Measurements from ENCODE around the gene SRSF8. TPM values are rescaled to one million over a fixed set of nuclear protein-coding genes. Genes with fewer than 3 reads are reported as not detected.
"Not testable (repeated sequence)": the region's sequence is repeated elsewhere in the genome, so short reads cannot be mapped to it uniquely, and the experiment has no call there.

Gene SRSF8
- total and polyA plus RNA-seq, 4 donors, result 35.8 to 45.4 (median 41.2) TPM

DNA sequence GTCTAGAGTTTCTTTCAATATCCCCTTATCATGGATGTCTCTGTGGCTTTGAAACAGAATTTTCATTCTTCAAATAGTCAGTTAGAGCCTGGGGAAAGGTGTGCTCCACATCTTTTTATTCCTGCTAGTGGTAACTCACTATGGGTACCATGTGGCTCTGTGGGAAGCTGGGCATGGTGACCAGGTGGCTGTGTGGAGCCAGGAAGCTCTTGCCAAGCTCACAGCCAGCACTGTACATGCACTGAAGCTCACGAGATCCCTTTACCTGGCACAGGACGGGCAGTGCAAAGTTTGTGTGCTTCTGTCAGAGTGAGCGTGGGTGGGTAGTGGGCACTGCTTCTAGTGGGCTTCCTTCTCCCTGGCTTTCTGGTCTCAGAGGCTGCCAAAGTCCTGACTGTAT, 23.8 kb upstream of the SRSF8 start:
- 76 to 79% methylated on average over 3 of the region's 3 CpGs for WGBS, 2 donors
- Histone ChIP-seq H3K27ac (ENCODE audit: low read depth in 1 of 2, low read length in 2 of 2) (no peak overlapping the region), H3K27me3 (ENCODE audit: control insufficient read depth in 1 of 2, insufficient read depth in 2 of 2, low read length in 1 of 2) (no peaks in the 10 kb centered on the region), H3K4me1 (ENCODE audit: control insufficient read depth in 1 of 2, insufficient read depth in 2 of 2, low read length in 2 of 2) (no peaks in the 10 kb centered on the region), H3K4me3 (ENCODE audit: low read length in 2 of 2) (no peak overlapping the region), H3K9me3 (ENCODE audit: control insufficient read depth, low read length) (no peaks in the 10 kb centered on the region), H3K36me3 (ENCODE audit: control insufficient read depth in 1 of 2, insufficient read depth in 2 of 2, low read length in 1 of 2) (no peaks in the 10 kb centered on the region)
- intact Hi-C loops (cut with DNase I), result no loop called here
- DNase-seq (no peak), ATAC-seq (ENCODE audit: low FRiP score) (no peak)

DNA sequence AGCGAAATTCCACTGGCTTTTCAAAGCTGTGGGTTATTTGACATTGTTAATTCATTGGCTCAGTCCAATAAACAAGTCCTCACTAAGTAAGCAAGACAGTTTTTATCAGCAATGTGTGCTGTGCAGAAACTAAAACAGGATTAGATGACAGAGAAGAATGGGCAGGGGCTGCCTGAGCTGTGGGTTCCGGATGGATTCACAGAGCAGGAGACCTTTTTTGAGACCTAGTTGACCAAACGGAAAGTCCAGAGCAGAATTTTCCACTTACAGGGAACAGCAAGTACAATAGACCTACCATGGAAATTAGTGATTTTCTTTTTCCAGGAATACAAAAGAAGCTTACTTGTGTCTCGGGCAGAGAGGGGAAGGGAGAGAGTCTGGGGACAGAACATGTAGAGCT, 22.7 kb upstream of the SRSF8 start:
- 38 to 53% methylated on average over 4 of the region's 4 CpGs for WGBS, 2 donors
- intact Hi-C loops (cut with DNase I), result no loop called here
- no peak for ATAC-seq (ENCODE audit: low FRiP score)

DNA sequence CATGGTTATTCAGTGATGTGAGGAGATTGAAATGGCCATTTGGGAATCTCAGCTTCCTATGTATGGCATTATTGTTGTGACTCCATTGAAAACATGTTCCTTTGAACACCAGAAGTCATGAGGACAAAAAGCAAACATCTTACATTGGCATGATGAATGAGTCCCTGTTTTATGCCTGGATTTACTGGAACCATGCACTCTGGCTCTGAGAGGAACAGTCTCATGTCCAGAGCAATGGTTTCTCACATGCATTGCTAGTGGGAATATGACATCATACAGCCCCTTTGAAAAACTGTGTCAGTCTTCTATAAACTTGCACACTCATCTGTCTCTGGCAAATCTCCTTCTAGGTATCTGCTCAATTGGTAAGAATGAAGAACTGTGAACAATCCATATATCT, 20.9 kb upstream of the SRSF8 start:
- Histone ChIP-seq H3K27ac (ENCODE audit: low read depth in 1 of 2, low read length in 2 of 2) (no peak overlapping the region), H3K4me1 (ENCODE audit: control insufficient read depth in 1 of 2, insufficient read depth in 2 of 2, low read length in 2 of 2) (no peaks in the 10 kb centered on the region), H3K36me3 (ENCODE audit: control insufficient read depth in 1 of 2, insufficient read depth in 2 of 2, low read length in 1 of 2) (no peaks in the 10 kb centered on the region), H3K9me3 (ENCODE audit: control insufficient read depth, low read length) (no peaks in the 10 kb centered on the region), H3K4me3 (ENCODE audit: low read length in 2 of 2) (no peak overlapping the region), H3K27me3 (ENCODE audit: control insufficient read depth in 1 of 2, insufficient read depth in 2 of 2, low read length in 1 of 2) (no peaks in the 10 kb centered on the region)
- intact Hi-C loops (cut with DNase I), result no loop called here
- ATAC-seq (ENCODE audit: low FRiP score) (no peak), DNase-seq (no peak)

More for the DNA sequence above, 22.7 kb upstream of the SRSF8 start:
- H3K27me3 ChIP-seq (ENCODE audit: control insufficient read depth in 1 of 2, insufficient read depth in 2 of 2, low read length in 1 of 2), result no peaks in the 10 kb centered on the region
- H3K4me3 ChIP-seq (ENCODE audit: low read length in 2 of 2), result no peak overlapping the region
- H3K27ac ChIP-seq (ENCODE audit: low read depth in 1 of 2, low read length in 2 of 2), result no peak overlapping the region
- no peaks in the 10 kb centered on the region for H3K9me3 ChIP-seq (ENCODE audit: control insufficient read depth, low read length)
- no peak for DNase-seq
- no peaks in the 10 kb centered on the region for H3K4me1 ChIP-seq (ENCODE audit: control insufficient read depth in 1 of 2, insufficient read depth in 2 of 2, low read length in 2 of 2)
- H3K36me3 ChIP-seq (ENCODE audit: control insufficient read depth in 1 of 2, insufficient read depth in 2 of 2, low read length in 1 of 2), result no peaks in the 10 kb centered on the region

DNA sequence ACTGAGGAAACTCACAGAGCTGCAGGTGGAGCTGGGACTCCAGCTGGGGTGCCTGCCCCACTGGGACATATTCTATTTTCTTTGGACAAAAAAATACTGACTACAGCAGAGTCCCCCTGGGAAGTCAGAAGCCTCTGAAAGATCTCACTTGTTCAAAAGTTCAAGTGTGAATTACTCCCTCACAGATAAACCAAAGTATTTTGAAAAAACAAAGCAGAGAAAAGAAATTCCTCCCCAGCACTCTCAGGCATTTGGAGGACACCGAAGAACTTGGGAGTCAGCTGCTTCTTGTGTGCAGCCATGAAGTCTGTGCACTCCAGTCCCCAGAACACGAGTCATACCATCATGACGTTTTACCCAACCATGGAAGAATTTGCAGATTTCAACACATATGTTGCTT, 17.6 kb upstream of the SRSF8 start, which contains the start of gene KDM4F:
Gene KDM4F (plus strand): TSS at position 301 of the 400 bp plus-strand sequence.
- H3K36me3 ChIP-seq (ENCODE audit: control insufficient read depth in 1 of 2, insufficient read depth in 2 of 2, low read length in 1 of 2); intact Hi-C loops (cut with DNase I); H3K4me1 ChIP-seq (ENCODE audit: control insufficient read depth in 1 of 2, insufficient read depth in 2 of 2, low read length in 2 of 2); H3K27me3 ChIP-seq (ENCODE audit: control insufficient read depth in 1 of 2, insufficient read depth in 2 of 2, low read length in 1 of 2); DNase-seq; H3K4me3 ChIP-seq (ENCODE audit: low read length in 2 of 2); H3K27ac ChIP-seq (ENCODE audit: low read depth in 1 of 2, low read length in 2 of 2); ATAC-seq (ENCODE audit: low FRiP score); H3K9me3 ChIP-seq (ENCODE audit: control insufficient read depth, low read length): not testable (repeated sequence)
- 65 to 74% methylated on average over 3 of the region's 3 CpGs for WGBS, 2 donors

DNA sequence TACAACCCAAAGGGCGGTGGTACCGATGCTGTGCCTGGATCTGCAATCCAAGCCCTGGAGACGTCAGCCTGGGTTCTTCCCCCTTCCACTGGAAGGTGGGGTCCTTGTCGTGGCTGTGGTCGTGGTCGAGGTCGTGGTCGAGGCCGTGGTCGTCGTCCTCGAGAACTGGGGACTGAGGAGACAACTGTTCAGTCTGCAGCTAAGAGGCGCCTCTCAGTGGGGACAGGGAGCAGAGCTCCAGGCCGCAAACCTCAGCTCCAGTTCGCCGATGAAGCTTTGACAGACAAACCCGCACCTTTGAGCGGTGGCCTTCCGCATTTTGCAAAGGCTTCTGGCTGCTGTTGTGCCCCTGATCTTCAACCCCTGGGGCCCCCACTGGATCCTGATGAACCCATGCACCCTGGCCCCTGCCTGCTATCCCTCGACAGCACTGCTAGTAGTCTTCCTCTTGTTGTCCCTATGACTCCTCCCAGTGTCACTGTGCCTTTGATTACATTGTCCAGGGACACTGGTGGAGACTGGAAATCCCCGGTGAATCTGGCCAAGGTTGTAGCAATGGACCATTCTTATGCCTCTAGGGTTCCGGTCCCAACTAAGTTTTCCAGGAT, 16.0 kb upstream of the SRSF8 start:
- no peak overlapping the region for H3K4me3 ChIP-seq (ENCODE audit: low read length in 2 of 2)
- ATAC-seq (ENCODE audit: low FRiP score) (no peak), DNase-seq (no peak)
- 92 to 97% methylated on average over 22 of the region's 22 CpGs for WGBS, 2 donors
- no peak overlapping the region for H3K27ac ChIP-seq (ENCODE audit: low read depth in 1 of 2, low read length in 2 of 2)
- peaks cover 2% of the 10 kb centered on the region for H3K9me3 ChIP-seq (ENCODE audit: control insufficient read depth, low read length)
- no peaks in the 10 kb centered on the region for H3K4me1 ChIP-seq (ENCODE audit: control insufficient read depth in 1 of 2, insufficient read depth in 2 of 2, low read length in 2 of 2)
- intact Hi-C loops (cut with DNase I), result no loop called here
- H3K36me3 ChIP-seq (ENCODE audit: control insufficient read depth in 1 of 2, insufficient read depth in 2 of 2, low read length in 1 of 2), result no peaks in the 10 kb centered on the region
- H3K27me3 ChIP-seq (ENCODE audit: control insufficient read depth in 1 of 2, insufficient read depth in 2 of 2, low read length in 1 of 2), result no peaks in the 10 kb centered on the region

DNA sequence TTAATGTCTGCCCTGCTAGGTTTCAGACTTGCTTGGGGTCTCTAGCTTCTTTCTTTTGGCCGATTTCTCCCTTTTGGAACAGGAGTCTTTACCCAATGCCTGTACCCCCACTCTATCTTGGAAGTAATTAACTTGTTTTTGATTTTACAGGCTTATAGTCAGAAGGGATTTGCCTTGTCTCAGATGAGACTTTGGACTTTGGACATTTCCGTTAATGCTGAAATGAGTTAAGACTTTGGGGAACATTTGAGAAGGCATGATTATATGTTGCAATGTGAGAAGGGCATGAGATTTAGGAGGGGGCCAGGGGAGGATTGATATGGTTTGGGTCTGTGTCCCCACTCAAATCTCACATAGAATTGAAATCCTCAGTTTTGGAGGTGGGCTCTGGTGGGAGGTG, 12.4 kb upstream of the SRSF8 start:
- WGBS, 2 donors, result 80 to 81% methylated on average over 2 of the region's 2 CpGs

DNA sequence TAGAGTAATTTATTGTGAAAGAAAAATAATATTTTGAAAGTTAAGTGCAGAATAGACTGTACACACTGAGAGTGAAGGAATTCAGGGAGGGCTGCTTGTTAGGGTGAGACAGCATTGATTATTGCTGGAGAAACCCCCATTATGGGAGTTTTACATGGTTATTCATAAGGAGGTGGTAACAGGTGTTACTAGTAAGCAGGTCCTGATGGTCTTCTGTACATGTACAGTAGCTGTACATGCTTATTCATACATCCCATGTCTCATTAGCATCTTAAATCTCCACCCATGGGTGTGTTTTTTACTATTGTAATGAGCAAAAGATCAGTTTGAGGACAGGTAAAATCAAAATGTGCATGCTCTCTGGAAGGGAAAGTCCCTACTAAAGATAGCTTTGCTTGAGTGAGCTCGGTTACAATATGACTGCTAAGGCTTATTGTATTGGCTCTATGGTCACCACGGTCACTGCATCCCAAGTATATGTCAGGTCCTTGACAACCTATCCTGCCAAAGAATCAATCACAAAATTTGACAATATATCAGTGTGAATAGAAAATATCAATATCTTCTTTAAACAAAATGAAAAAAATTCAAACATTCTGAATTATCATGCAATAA, 11.3 kb upstream of the SRSF8 start:
- H3K4me3 ChIP-seq (ENCODE audit: low read length in 2 of 2), result no peak overlapping the region
- 41% methylated on average over 2 of the region's 2 CpGs for WGBS, 2 donors
- H3K27ac ChIP-seq (ENCODE audit: low read depth in 1 of 2, low read length in 2 of 2), result no peak overlapping the region
- DNase-seq (no peak), ATAC-seq (ENCODE audit: low FRiP score) (no peak)
- H3K9me3 ChIP-seq (ENCODE audit: control insufficient read depth, low read length), result peaks cover 2% of the 10 kb centered on the region
- intact Hi-C loops (cut with DNase I), result no loop called here
- H3K27me3 ChIP-seq (ENCODE audit: control insufficient read depth in 1 of 2, insufficient read depth in 2 of 2, low read length in 1 of 2), result no peaks in the 10 kb centered on the region
- no peaks in the 10 kb centered on the region for H3K4me1 ChIP-seq (ENCODE audit: control insufficient read depth in 1 of 2, insufficient read depth in 2 of 2, low read length in 2 of 2)
- H3K36me3 ChIP-seq (ENCODE audit: control insufficient read depth in 1 of 2, insufficient read depth in 2 of 2, low read length in 1 of 2), result no peaks in the 10 kb centered on the region

More for the DNA sequence above, 12.4 kb upstream of the SRSF8 start:
- intact Hi-C loops (cut with DNase I), result no loop called here
- no peaks in the 10 kb centered on the region for H3K4me1 ChIP-seq (ENCODE audit: control insufficient read depth in 1 of 2, insufficient read depth in 2 of 2, low read length in 2 of 2)
- DNase-seq, result no peak
- no peaks in the 10 kb centered on the region for H3K36me3 ChIP-seq (ENCODE audit: control insufficient read depth in 1 of 2, insufficient read depth in 2 of 2, low read length in 1 of 2)
- no peak overlapping the region for H3K27ac ChIP-seq (ENCODE audit: low read depth in 1 of 2, low read length in 2 of 2)
- no peak for ATAC-seq (ENCODE audit: low FRiP score)
- H3K27me3 ChIP-seq (ENCODE audit: control insufficient read depth in 1 of 2, insufficient read depth in 2 of 2, low read length in 1 of 2), result no peaks in the 10 kb centered on the region
- H3K9me3 ChIP-seq (ENCODE audit: control insufficient read depth, low read length), result peaks cover 2% of the 10 kb centered on the region
- H3K4me3 ChIP-seq (ENCODE audit: low read length in 2 of 2), result no peak overlapping the region

DNA sequence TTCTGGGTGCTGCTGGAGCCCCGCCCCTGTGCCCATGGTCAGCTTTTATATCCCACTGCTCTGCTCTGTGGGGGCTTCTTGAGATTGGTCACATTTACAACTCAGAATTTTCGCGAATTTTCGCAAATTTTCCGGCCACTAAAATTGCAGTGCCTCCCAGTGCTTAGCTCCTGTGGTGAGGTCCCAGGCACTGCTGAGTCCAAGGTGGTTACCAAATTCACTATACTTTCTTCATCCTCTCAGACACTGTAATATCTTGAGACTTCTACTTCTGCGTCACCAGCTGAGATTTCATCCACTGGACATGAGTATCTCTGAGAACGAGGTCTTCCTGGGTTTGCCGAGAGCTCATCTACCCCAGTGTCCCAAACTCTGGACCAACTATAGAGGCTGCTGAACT, 8.8 kb upstream of the SRSF8 start:
- ATAC-seq (ENCODE audit: low FRiP score) (no peak), DNase-seq (no peak)
- no peak overlapping the region for H3K4me3 ChIP-seq (ENCODE audit: low read length in 2 of 2)
- intact Hi-C loops (cut with DNase I), result no loop called here
- no peaks in the 10 kb centered on the region for H3K4me1 ChIP-seq (ENCODE audit: control insufficient read depth in 1 of 2, insufficient read depth in 2 of 2, low read length in 2 of 2)
- H3K27ac ChIP-seq (ENCODE audit: low read depth in 1 of 2, low read length in 2 of 2), result no peak overlapping the region
- H3K27me3 ChIP-seq (ENCODE audit: control insufficient read depth in 1 of 2, insufficient read depth in 2 of 2, low read length in 1 of 2), result no peaks in the 10 kb centered on the region
- H3K9me3 ChIP-seq (ENCODE audit: control insufficient read depth, low read length), result peaks cover 2% of the 10 kb centered on the region
- H3K36me3 ChIP-seq (ENCODE audit: control insufficient read depth in 1 of 2, insufficient read depth in 2 of 2, low read length in 1 of 2), result no peaks in the 10 kb centered on the region
- WGBS, 2 donors, result 93% methylated on average over 8 of the region's 8 CpGs

DNA sequence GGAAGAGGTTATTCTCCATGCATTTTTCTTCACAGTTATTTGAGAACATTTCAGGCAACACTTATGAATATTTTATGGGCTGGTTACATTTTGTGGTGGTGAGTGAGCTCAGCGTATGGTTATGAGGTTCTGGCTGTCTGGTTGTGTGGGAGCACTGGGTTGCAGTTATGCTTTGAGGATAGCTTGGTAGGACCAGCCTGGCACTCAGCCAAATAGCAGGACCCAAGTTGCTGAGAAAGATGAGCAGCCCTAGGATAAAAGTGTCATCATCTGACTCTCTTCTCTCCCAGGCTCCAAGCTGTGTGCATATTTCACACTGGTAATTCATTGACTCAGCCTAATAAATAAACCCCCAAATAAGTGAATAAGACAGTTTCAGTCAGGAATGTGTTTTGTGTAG, 8.1 kb upstream of the SRSF8 start:
- WGBS, 2 donors, result 68 to 83% methylated on average over 1 of the region's 1 CpG
- DNase-seq (no peak), ATAC-seq (ENCODE audit: low FRiP score) (no peak)
- H3K4me3 ChIP-seq (ENCODE audit: low read length in 2 of 2), result no peak overlapping the region
- no peaks in the 10 kb centered on the region for H3K4me1 ChIP-seq (ENCODE audit: control insufficient read depth in 1 of 2, insufficient read depth in 2 of 2, low read length in 2 of 2)
- H3K27me3 ChIP-seq (ENCODE audit: control insufficient read depth in 1 of 2, insufficient read depth in 2 of 2, low read length in 1 of 2), result no peaks in the 10 kb centered on the region
- H3K27ac ChIP-seq (ENCODE audit: low read depth in 1 of 2, low read length in 2 of 2), result no peak overlapping the region
- intact Hi-C loops (cut with DNase I), result no loop called here
- no peaks in the 10 kb centered on the region for H3K36me3 ChIP-seq (ENCODE audit: control insufficient read depth in 1 of 2, insufficient read depth in 2 of 2, low read length in 1 of 2)
- H3K9me3 ChIP-seq (ENCODE audit: control insufficient read depth, low read length), result peaks cover 2% of the 10 kb centered on the region

Measured in aorta (tissue), 5 donors.